Measurements from ENCODE around the gene ELK3. TPM values are rescaled to one million over a fixed set of nuclear protein-coding genes. Genes with fewer than 3 reads are reported as not detected.

ELK3 gene
- polyA plus RNA-seq, 3 donors, result 12.1 to 14.9 (median 14.6) TPM

DNA sequence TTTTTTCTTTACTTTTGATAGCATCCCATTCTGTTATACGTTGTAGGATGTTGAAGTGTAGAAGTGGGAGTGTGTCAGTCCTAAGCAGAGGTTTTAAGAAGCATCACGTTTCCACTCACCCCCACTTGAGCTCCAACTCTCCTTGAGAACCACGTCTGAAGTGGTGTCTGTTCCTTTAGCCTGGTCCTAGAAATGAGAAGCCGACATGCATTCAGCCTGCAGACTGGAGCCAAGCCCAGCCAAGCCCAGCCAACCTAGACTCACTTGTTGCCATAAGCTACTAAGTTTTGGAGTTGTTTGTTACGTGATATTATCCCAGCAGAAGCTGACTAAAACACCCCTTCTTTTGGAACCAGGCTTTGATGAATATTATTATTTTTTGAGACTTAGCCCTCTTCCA is 4.4 kb upstream of the ELK3 start:
- peaks cover 16% of the 10 kb centered on the region for H3K4me1 Mint-ChIP-seq
- no peak overlapping the region for H2AFZ ChIP-seq (ENCODE audit: insufficient read depth, low read depth, low read length, poor library complexity, severe bottlenecking)
- intact Hi-C loops (cut with micrococcal nuclease), result no loop called here
- no peaks in the 10 kb centered on the region for H4K20me1 ChIP-seq (ENCODE audit: insufficient read depth, low read length)
- H3K4me3 ChIP-seq (replicated peaks in 1 of 3; ENCODE audit: low read depth in 2 of 3, low read length in 3 of 3), result no peak overlapping the region
- peaks cover 0 to 5% (median 4%) of the 10 kb centered on the region in 3 donors for H3K27me3 Mint-ChIP-seq (ENCODE audit: low read depth in 3 of 3)
- H3K9me3 ChIP-seq (replicated peaks in 1 of 2; ENCODE audit: control insufficient read depth in 1 of 2, insufficient read depth in 1 of 2, low read length in 2 of 2), result no peaks in the 10 kb centered on the region
- H3K9me3 Mint-ChIP-seq, result no peaks in the 10 kb centered on the region
- H3K4me2 ChIP-seq (replicated peaks; ENCODE audit: extremely low read depth, low read length, poor library complexity, severe bottlenecking), result no peak overlapping the region
- no peak for DNase-seq
- no peak overlapping the region for H3K27ac ChIP-seq (ENCODE audit: low read depth in 1 of 2, low read length in 2 of 2)
- no peak overlapping the region for H3K4me3 Mint-ChIP-seq
- no peaks in the 10 kb centered on the region for H3K36me3 Mint-ChIP-seq
- H3K36me3 ChIP-seq (replicated peaks in 1 of 2; ENCODE audit: control insufficient read depth in 1 of 2, insufficient read depth in 2 of 2, low read length in 2 of 2), result no peaks in the 10 kb centered on the region
- peaks cover under 1% of the 10 kb centered on the region for H3K79me2 ChIP-seq (ENCODE audit: insufficient read depth, low read length)
- H3K4me1 ChIP-seq (ENCODE audit: control insufficient read depth in 1 of 2, insufficient read depth in 2 of 2, low read length in 2 of 2), result peaks cover 9 to 13% of the 10 kb centered on the region in 2 donors
- no peak overlapping the region for H3K9ac ChIP-seq (ENCODE audit: insufficient read depth, low read length, poor library complexity, severe bottlenecking)
- H3K27me3 ChIP-seq (ENCODE audit: control insufficient read depth in 2 of 2, insufficient read depth in 2 of 2, low read length in 2 of 2), result no peaks in the 10 kb centered on the region
- WGBS (ENCODE audit: insufficient coverage), result 100% methylated on average over 1 of the region's 5 CpGs
- TF ChIP-seq CTCF (IDR thresholded peaks at IDR 0.05), result no peak
- H3K27ac Mint-ChIP-seq, result no peak overlapping the region

DNA sequence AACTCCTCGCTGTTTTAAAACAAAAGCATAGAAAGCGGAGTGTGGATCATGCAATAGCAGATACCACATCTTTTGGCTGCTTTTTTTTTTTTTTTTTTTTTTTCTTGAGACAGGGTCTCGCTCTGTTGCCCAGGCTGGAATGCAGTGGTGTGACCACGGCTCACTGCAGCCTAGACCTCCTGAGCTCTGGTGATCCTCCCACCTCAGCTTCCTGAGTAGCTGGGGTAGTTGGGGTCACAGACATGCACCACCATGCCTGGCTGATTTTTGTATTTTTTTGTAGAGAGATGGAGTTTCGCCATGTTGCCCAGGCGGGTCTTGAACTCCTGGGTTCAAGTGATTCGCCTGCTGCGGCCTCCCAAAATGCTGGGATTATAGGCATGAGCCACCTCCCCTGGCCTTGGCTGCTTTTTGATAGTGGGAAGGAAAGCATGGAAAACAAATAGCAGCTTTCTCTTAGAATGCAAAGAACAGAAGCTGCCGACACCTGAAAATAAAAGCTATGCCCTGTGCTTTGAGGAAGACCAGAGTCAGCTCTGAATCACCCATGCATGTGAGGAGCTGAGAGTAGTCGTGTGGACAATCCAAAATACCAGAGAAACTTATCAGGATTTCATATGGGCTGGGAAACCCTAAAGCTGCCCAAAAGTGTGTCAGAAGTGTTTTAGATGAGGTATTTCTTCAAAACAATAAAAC is 3.6 kb upstream of the ELK3 start:
- Histone ChIP-seq H3K9me3 (replicated peaks in 1 of 2; ENCODE audit: control insufficient read depth in 1 of 2, insufficient read depth in 1 of 2, low read length in 2 of 2) (no peaks in the 10 kb centered on the region), H3K4me3 (replicated peaks in 1 of 3; ENCODE audit: low read depth in 2 of 3, low read length in 3 of 3) (no peak overlapping the region), H3K27me3 (ENCODE audit: control insufficient read depth in 2 of 2, insufficient read depth in 2 of 2, low read length in 2 of 2) (no peaks in the 10 kb centered on the region), H3K27ac (ENCODE audit: low read depth in 1 of 2, low read length in 2 of 2) (no peak overlapping the region), H3K79me2 (ENCODE audit: insufficient read depth, low read length) (peaks cover 8% of the 10 kb centered on the region), H3K4me2 (replicated peaks; ENCODE audit: extremely low read depth, low read length, poor library complexity, severe bottlenecking) (no peak overlapping the region), H3K36me3 (replicated peaks in 1 of 2; ENCODE audit: control insufficient read depth in 1 of 2, insufficient read depth in 2 of 2, low read length in 2 of 2) (no peaks in the 10 kb centered on the region), H3K9ac (ENCODE audit: insufficient read depth, low read length, poor library complexity, severe bottlenecking) (no peak overlapping the region), H2AFZ (ENCODE audit: insufficient read depth, low read depth, low read length, poor library complexity, severe bottlenecking) (no peak overlapping the region), H4K20me1 (ENCODE audit: insufficient read depth, low read length) (no peaks in the 10 kb centered on the region), H3K4me1 (ENCODE audit: control insufficient read depth in 1 of 2, insufficient read depth in 2 of 2, low read length in 2 of 2) (peaks cover 9 to 13% of the 10 kb centered on the region in 2 donors)
- no peak overlapping the region for H3K27ac Mint-ChIP-seq
- H3K4me1 Mint-ChIP-seq, result peaks cover 16% of the 10 kb centered on the region
- WGBS (ENCODE audit: insufficient coverage), result 91% methylated on average over 7 of the region's 10 CpGs
- no peaks in the 10 kb centered on the region for H3K9me3 Mint-ChIP-seq
- H3K36me3 Mint-ChIP-seq, result no peaks in the 10 kb centered on the region
- intact Hi-C loops (cut with micrococcal nuclease), result no loop called here
- peaks cover 0 to 5% (median 3%) of the 10 kb centered on the region in 3 donors for H3K27me3 Mint-ChIP-seq (ENCODE audit: low read depth in 3 of 3)
- no peak for TF ChIP-seq CTCF (IDR thresholded peaks at IDR 0.05)
- DNase-seq, result no peak
- H3K4me3 Mint-ChIP-seq, result no peak overlapping the region

Measured in CD14-positive monocyte (primary cell).